Gastrocnemius medialis (tissue), 4 donors: ENCODE data around the gene OR3A3.

Experiments used
- CTCF ChIP-seq, 5 experiments: fragments of 450-650 bp in 3 of 5; fragments of 200-600 bp in 2 of 5; sonication (generic) in 2 of 5; IDR thresholded peaks in 4 of 5; conservative IDR thresholded peaks in 1 of 5; 1 replicate in 4 of 5; 2 replicates in 1 of 5; pipeline ENCODE4 v1.5.1; 2016 to 2019; ENCODE audit warnings: antibody characterized with exemption in 5 of 5, mild to moderate bottlenecking in 3 of 5, moderate library complexity in 3 of 5
- POLR2A ChIP-seq, 2 donors: fragments of 450-650 bp; IDR thresholded peaks; one replicate each; pipeline ENCODE4 v1.6.1; 2017; ENCODE audit warnings: antibody characterized with exemption in 2 of 2, mild to moderate bottlenecking in 2 of 2, moderate library complexity in 2 of 2

- TF ChIP-seq CTCF (IDR thresholded peaks at IDR 0.05 in 4 of 5, conservative IDR thresholded peaks at IDR 0.05 in 1 of 5) (no peak), POLR2A (IDR thresholded peaks at IDR 0.05) (no peak)
Measured at GRCh38 chr17:3469529-3469928, 58.4 kb downstream of the OR3A3 start.
